ENCODE data around the gene NIFK. TPM values are rescaled to one million over a fixed set of nuclear protein-coding genes. Genes with fewer than 3 reads are reported as not detected.

The NIFK gene
- total RNA-seq, 2 experiments from 2014 or later, result 78.1 to 107 TPM

DNA sequence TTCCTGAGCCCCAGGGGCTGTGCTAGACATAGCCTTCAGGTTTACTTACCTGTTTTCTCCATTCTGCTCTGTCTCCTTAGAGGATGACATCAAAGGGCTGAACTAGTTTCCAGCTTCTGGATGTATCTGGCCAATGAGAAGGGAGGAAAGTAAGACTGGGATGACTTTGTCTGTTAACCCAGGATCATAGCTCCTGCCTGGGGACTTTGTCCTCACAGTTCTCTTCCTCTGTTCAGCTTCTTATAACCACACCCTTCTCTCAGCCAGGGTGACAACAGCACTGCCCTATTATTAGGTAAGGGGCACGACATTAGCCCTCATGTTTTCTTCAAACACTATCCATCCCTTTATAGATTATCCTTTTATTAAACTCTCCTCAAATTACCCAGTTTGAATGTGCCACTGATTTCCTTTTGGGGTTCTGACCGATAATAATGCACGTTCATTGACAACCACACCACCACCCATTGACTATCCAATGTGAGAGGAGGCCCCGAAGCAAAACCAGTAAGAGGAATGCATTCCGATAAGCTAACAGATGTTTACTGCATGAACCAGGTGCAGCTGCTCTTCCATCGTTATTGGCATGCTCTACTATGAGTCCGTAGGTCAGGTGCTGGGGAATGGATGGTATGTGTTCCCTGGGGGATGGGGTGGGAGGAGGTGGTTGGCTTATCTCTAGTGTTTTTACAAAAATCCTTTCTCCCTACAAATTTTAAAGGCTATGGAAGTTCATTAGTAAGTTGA, 42.2 kb upstream of the NIFK start:
- Histone ChIP-seq H3K9me3 (ENCODE audit: low read length) (no peaks in the 10 kb centered on the region), H3K4me2 (ENCODE audit: low read length) (no peak overlapping the region), H2AFZ (ENCODE audit: low read length) (no peak overlapping the region), H3K36me3 (ENCODE audit: insufficient read depth, low read length) (no peaks in the 10 kb centered on the region), H3K4me1 (ENCODE audit: insufficient read depth, low read length, poor library complexity, severe bottlenecking) (no peaks in the 10 kb centered on the region), H3K4me3 (ENCODE audit: low read depth, low read length, poor library complexity, severe bottlenecking) (no peak overlapping the region), H4K20me1 (ENCODE audit: insufficient read depth, low read length) (no peaks in the 10 kb centered on the region), H3K79me2 (ENCODE audit: insufficient read depth, low read depth, low read length) (no peaks in the 10 kb centered on the region), H3K27ac (ENCODE audit: low read depth, low read length, poor library complexity, severe bottlenecking) (no peak overlapping the region), H3K9me2 (ENCODE audit: insufficient read depth, low read length) (no peaks in the 10 kb centered on the region)
- TF ChIP-seq EZH2phosphoT487 (IDR thresholded peaks at IDR 0.05; ENCODE audit: borderline replicate concordance, low read depth, low read length), result no peak
- TF ChIP-seq, protein P1, sequence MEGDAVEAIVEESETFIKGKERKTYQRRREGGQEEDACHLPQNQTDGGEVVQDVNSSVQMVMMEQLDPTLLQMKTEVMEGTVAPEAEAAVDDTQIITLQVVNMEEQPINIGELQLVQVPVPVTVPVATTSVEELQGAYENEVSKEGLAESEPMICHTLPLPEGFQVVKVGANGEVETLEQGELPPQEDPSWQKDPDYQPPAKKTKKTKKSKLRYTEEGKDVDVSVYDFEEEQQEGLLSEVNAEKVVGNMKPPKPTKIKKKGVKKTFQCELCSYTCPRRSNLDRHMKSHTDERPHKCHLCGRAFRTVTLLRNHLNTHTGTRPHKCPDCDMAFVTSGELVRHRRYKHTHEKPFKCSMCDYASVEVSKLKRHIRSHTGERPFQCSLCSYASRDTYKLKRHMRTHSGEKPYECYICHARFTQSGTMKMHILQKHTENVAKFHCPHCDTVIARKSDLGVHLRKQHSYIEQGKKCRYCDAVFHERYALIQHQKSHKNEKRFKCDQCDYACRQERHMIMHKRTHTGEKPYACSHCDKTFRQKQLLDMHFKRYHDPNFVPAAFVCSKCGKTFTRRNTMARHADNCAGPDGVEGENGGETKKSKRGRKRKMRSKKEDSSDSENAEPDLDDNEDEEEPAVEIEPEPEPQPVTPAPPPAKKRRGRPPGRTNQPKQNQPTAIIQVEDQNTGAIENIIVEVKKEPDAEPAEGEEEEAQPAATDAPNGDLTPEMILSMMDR (conservative IDR thresholded peaks at IDR 0.05; ENCODE audit: low read length), result no peak
- ChIA-PET CTCF (ENCODE audit: unreplicated experiment) (interaction anchor here (1.2 kb wide), 1 partner anchor 12 kb away, joined by 3 read pairs; no protein-coding TSS in a partner anchor), POLR2A (interaction anchor here (0.6 to 1.5 kb wide), 2 partner anchors 24 to 97 kb away, joined by 3 to 4 read pairs; no protein-coding TSS in a partner anchor)
- DNase-seq (ENCODE audit: low spot score), result no peak
- intact Hi-C loops (cut with micrococcal nuclease; ENCODE audit: unreplicated experiment), result no loop called here
- no TSS peak for BruUV-seq (replicated peaks)

DNA sequence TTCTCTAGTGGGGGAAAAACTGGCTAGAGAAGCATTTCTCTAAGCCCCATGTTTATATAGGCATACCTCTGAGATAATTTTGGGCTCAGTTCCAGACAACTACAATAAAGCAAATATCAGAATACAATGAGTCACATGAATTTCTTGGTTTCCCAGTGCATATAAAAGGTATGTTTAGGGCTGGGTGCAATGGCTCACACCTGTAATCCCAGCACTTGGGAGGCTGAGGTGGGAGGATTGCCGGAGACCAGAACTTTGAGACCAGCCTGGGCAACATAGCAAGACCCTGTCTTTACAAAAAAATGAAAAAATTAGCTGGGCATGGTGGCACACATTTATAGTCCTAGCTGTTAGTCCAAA, 41.0 kb upstream of the NIFK start:
- Histone ChIP-seq H3K4me3 (ENCODE audit: low read depth, low read length, poor library complexity, severe bottlenecking) (no peak overlapping the region), H3K79me2 (ENCODE audit: insufficient read depth, low read depth, low read length) (no peaks in the 10 kb centered on the region), H4K20me1 (ENCODE audit: insufficient read depth, low read length) (no peaks in the 10 kb centered on the region), H2AFZ (ENCODE audit: low read length) (no peak overlapping the region), H3K9me2 (ENCODE audit: insufficient read depth, low read length) (no peaks in the 10 kb centered on the region), H3K9me3 (ENCODE audit: low read length) (no peaks in the 10 kb centered on the region), H3K27ac (ENCODE audit: low read depth, low read length, poor library complexity, severe bottlenecking) (no peak overlapping the region), H3K4me2 (ENCODE audit: low read length) (no peak overlapping the region), H3K4me1 (ENCODE audit: insufficient read depth, low read length, poor library complexity, severe bottlenecking) (peaks cover 10% of the 10 kb centered on the region), H3K36me3 (ENCODE audit: insufficient read depth, low read length) (no peaks in the 10 kb centered on the region)
- no peak for DNase-seq (ENCODE audit: low spot score)
- no TSS peak for BruUV-seq (replicated peaks)
- ChIA-PET POLR2A (interaction anchor here (1.5 kb wide), 1 partner anchor 25 kb away, joined by 4 read pairs; no protein-coding TSS in a partner anchor), CTCF (ENCODE audit: unreplicated experiment) (no interaction called here)
- intact Hi-C loops (cut with micrococcal nuclease; ENCODE audit: unreplicated experiment), result no loop called here
- TF ChIP-seq, protein P1 (conservative IDR thresholded peaks at IDR 0.05; ENCODE audit: low read length), result no peak
- TF ChIP-seq EZH2phosphoT487 (IDR thresholded peaks at IDR 0.05; ENCODE audit: borderline replicate concordance, low read depth, low read length), result no peak
